CD4-positive, alpha-beta T cell treated with Interleukin-2 at 100 ng/mL for 4 hours (primary cell): ENCODE results near the gene ZNF423.

Source experiments
- DNase-seq: peaks from one replicate; pipeline ENCODE4 v3.0.0-alpha.2; 2020; ENCODE audit warnings: low spot score

ZNF423 gene

DNA sequence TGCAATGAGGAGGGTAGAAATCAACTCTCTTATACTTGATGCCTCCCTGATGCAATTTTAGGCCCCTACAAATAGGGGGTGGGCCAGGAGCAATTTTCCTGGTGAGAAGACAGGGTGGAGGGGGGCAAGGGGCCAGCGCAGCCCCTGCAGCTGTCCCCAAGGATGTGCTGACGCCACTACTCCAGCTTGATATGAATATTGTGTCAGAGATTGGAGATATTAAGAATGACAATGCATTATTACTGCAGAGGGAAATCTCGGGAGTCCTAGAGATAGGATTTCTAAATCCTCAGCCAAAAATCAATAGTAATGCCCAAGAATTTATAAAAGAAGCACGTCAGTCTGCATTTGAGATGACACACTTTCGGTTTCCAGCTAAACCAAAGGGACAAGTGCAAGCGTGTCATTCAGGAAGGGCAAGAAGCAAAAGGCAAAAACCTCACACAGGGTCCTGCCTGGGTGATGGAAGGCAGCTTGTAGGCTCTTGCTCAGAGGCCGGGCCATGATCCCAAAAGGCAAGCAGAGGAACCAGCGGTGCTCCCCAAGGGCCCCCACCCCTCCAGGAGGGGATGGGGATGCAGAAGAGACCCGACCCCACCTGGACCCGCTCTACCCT, 303.5 kb downstream of the ZNF423 start:
- DNase-seq: no peak

DNA sequence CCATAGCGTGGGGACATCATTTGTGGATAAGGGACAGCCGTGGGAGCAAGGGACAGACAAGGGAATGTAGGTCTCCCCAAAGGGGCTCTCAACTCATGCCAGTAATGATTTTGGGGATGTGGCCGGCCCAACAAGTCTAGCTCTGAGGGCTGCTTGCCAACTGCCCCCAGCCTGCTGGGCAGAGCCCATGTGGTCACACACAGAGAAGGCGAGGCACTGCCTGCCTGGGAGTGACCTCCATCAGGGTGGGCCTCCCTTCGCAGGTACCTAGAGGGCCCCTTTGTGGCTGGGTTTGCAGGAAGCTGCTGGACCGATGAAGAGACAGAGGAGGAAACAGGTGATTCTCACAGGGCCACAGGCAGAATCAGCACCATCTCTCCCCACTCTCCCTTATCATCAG, 305.2 kb downstream of the ZNF423 start:
- DNase-seq: no peak

DNA sequence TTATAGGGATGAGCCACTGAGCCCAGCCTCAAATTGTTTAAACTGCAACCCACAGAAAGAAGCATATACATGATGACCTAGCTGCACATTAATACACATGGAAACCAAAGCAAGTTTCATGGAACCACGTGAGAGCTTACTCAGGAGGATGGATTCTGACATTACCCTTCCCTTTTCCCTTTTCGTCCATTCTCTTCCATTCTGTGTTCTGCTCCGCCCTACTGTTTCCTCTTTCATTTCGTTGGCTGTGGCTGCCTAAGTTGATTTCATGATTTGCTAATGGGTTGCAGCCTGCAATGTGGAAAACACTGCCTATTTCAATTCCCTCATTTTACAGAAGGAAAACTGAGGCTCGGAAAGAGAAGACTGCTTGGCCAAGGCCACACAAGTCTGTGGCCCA, 305.8 kb downstream of the ZNF423 start:
- no peak for DNase-seq

DNA sequence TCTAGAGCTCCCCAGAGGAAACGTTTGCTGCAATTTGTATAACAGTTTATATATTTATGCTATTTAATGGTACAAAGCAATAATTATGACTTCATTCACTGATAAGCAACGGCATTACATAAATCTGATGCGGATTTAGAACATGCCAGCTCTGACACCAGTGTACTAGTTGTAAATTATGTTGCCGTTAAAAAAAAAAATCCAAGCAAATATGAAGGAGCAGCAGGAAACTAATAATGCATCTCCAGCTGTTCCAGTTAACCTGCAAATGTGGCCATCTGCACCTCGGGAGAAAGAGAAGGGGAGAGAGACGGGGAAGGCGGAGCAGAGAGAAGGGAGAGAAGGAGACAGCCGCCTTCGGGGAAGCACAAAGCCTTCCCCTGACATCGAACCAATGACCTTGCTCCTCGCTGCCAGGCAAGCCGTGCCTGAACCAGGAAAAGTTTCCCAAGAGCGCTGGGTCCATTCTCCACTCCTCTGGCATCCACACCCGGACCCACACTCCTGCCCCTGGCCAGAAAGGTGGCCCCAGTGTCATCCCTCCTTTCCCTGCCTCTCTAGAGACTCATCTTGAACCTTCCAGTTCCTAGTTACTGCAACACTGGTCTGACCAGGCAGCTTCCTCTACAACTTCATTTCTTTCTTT, 307.5 kb downstream of the ZNF423 start:
- no peak for DNase-seq

DNA sequence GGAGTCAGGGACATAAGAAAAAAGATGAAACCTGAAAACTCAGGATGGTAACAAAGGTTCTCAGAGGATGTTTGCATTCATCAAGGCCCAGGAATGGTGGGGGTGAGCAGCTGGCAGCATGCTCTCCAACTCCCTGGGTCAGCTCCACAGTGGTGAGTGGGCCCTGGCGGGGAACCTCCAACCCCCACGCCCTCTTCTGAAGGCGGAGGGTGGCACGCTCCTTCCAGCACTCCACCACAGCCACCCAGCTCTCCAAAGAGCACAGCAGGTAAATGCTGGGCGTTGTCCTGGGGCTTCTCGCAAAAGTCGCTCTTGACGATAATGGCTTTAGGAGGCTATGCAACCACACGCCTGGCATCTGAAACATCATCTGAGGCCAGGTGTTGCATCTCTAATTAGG, 308.5 kb downstream of the ZNF423 start:
- DNase-seq: no peak

DNA sequence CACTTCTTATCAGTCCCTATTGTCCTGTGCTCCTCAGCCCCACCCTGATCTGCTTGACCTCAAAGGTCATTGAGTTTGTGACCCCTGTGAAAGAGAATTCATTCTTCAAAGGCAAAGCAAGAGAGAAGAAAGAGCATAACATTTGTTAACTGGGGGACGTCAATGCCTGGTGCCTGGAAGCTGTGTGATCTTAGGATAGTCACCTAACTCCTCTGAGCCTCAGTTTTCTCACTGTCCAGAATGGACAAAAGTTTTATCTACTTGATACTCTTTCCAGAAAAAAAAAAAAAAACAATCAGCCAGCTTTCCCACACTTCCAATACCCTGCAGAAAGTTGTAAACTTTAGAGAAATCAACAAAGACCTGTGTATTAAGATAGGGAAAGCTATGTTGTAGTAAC, 309.2 kb downstream of the ZNF423 start:
- no peak for DNase-seq

DNA sequence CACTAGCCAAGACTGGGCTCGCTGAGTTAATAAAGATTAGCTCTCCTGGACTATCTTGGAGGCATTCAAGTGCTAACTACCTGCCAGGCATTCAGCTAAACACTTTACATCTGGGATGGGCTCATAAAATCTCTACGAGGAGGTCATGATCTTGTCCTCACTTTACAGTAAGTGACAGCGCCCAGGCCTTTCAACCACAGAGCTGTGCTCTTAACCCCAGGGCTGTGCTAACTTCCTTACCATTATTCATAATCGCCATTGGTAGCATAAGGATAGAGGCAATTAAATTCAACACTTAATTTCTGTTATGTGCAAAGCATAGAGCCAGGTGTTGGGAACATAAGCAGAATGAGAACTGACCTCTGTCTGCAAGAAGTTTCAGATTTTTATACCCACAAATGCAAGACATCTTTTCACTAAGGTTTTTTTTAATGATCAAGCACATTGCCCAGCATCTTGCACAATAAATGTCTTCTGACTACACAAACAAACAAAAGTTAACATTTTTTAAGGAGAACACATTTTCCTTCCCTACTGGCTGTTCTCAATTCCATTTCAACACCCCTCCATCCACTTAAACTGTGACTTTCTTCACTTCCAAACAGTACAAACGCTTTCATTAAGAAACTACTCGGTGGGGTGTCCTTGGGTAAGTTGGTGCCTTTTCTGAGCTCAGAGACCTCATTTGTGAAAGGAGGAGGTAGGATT, 310.0 kb downstream of the ZNF423 start:
- no peak for DNase-seq

DNA sequence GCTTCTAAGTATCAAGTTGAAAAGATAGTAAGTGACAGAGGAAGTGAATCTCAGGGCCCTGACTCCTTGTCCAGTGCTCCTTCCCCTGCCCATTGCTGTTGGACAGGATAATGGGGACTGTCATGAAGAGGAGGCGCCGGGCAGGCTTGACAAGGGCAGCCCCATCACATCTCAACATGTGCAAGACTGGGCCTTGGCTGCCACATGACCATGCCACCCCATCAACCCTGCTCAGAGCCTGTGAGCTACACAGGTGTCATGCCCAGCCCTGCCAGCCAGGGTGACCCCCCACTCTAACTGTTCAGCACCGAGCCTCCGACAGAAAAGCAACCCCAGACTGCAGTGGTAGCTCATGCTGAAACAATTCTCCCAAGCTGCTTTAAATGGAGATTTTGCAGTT, 310.7 kb downstream of the ZNF423 start:
- DNase-seq: no peak

DNA sequence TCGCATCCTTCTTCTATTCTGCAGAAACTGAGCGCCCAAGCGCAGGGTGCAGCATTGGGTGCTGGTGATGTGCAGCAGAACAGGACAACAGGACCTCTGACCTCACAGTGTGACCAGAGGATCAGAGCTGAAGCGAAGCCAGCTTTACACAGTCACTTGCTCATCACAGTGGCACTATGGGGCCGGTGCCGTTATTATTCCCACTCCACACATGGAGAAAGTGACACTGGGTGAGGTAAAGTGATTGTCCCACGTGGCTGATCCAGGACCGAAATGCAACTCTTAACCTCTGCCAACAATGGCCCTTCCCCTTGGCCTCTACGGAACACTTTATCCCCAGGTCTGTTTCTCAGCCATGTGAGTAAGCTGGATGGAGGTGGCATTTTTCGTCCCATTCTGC, 311.1 kb downstream of the ZNF423 start:
- no peak for DNase-seq

DNA sequence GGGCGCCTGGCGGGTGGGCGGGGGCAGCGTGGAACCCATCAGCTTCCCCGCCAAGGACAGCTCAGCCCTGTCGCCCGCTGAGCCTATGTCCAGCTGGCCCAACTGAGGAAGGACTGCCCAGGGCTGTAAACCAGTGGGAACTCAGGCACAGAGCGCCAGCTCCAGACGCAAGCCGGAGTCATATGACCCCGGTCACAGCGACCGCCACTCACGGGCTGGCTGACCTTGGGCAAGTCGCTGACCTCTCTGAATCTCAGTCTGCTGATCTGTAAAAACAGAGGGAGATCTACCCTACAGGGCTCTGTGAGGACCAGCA, 312.3 kb downstream of the ZNF423 start:
- DNase-seq: no peak

DNA sequence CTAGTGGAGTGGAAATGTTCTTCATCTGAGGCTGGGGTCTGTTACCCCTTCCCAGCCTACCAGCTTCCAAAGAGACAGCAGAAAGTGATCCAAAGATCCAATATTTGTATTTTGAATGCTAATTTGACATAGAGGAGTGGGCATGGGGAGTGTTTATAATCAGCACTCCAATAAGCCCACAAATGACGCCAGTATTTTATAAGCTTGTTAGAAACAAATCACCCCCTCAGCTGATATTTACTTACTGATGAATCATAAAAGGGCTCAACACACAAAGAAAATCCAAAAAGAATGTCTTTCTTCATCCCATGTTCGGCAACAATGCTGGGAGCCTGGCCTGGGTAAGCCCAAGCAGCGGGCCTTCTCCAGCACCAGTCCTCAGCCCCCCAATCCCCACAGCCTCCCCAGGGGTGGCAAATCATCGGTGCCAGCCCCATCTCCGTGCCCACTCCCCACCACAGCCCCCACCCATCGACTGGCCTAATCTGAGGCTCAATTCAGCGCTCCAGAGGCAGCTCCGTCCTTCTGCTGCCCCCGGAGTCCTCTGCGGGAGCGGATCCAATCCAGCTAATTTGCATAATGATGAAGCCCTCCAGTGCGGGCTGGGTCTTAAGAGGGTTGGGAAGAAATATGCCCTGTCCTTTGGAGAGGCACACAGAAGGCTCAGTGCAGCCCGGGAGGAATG, 312.8 kb downstream of the ZNF423 start:
- no peak for DNase-seq

DNA sequence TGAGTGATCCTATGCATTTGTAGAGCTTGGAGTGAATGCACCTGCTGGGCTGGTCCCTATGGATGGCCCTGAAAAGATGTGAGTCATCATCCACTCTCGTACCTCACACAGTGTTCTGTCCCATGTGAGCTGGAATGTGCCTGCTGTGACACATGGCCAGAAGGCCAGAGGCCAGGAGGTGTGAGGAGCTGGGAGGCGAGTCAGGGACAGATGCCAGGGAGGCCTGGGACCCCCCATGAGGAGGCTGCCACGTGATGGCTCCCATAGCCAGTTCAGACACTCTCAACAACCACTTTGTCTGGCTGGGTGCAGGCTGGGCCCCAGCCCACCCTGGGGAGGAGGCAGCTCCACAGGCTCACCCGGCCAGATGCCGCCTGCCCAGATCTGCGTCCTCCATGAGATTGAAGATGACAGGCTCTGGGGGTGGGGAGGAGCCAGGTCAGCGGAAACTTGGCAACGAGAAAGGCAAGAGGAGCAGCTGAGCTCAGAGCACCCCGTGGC, 313.5 kb downstream of the ZNF423 start:
- DNase-seq: no peak

DNA sequence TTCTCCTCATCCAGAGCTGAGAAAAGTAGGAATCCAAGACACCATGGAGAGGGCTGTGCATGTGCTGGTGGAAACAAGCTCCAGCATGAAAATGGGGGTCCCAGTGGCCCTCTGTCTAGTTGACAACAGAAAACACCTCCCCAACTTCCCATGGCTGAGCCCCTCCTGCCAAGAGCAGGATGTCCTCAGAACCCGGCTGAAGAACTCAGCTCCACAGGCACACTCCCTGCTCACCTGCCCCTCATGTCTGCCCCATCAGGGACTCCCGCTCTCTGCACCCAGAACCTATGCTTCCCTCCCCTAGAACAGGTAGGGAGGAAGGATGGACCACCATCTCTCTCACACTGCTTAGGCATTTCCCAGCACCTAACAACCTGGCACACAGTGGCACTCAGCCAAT, 315.1 kb downstream of the ZNF423 start:
- DNase-seq: no peak

DNA sequence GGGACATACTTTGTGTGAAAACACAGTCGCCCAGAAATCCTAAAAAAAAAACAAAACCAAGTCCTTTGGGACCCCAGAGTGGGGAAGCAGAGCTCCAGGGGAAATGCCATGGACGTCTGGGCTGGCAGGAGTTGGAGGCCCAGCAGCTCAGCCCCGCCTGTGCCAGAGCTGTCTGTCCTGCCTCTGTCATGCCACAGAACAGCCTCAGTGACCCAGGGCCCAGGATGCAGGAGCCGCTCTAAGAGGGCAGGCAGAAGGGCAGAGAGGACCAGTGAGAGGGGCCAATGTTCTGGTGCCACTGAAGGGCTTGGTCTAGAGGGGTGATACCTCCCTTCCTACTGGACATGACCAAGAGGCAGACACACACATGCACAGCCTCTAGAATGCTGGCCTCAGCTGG, 316.2 kb downstream of the ZNF423 start:
- no peak for DNase-seq

DNA sequence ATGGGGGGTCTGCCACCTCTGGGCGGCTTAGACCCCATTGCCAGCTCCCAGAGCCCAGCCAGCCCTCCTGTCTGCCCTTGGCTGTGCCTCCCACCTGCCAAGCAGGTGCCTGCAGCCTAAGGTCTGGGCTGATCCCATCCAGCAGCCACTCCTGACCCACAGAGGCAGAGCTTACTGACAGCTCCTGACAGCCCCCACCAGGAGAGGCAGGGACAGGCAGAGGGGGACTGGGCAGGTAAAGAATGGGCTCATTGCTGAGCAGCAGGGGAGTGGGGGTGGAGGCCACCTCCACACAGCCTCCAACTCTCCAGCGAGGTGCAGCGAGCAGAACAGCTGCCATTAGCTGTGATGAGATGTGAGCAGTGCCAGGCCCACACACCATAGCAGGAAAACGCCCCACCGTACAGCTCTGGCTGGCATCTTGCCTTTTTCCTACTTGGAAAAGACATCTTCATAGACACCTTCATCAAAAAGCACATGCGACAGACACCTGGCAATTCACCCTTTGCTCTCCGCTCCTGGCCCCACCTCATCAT, 317.9 kb downstream of the ZNF423 start:
- DNase-seq: no peak

DNA sequence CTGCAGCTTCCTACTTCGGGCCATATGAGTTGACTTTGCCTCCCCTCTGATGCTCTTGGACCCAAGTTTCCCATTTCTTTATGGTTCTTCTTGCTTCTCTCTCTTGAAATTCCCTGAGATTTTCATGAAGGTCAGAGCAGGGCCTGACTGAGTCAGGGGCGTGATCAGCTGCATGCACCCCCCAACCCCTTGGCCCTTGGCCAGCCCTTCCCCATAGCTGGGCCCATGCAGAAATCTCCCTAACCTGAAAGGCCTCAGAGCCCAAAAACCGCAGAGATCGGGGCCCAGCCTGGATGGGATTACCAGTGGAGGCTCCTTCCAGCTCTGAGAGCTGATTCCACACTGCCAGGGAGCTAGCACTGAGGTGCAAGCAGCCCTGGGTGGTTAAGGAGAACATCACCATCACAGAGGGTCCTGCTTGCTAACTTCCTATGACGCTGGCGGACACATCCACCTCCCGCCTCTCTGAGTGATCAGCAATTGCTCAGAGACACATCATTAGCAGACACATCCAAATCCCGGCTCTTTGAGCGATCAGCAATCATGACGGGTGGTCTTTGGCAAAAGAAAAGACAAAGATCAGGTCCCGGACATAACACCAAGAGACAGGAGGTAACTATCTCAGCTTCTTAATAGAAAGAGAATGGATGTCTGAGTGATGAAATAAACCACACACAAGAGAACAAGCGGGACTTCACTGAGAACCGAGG, 320.9 kb downstream of the ZNF423 start:
- no peak for DNase-seq

DNA sequence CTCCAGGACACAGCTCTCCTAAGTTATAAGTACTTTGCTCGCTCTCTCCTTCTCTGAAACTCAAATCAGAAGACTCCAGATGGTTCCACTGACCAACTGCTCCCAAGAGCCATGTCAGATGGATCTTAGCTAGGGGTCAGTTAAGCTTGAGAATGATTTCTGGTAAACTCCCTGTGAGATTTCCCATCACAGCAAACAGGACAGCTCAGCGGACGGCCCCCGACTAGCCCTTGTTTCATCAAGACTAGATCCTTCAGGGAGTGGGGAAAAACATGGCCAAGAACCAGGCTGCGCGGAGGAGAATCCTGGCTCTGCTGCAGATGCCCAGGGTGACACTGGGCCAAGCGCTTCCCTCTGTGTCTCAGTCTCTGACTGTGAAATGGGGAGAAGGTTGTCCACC, 322.5 kb downstream of the ZNF423 start:
- DNase-seq: no peak

DNA sequence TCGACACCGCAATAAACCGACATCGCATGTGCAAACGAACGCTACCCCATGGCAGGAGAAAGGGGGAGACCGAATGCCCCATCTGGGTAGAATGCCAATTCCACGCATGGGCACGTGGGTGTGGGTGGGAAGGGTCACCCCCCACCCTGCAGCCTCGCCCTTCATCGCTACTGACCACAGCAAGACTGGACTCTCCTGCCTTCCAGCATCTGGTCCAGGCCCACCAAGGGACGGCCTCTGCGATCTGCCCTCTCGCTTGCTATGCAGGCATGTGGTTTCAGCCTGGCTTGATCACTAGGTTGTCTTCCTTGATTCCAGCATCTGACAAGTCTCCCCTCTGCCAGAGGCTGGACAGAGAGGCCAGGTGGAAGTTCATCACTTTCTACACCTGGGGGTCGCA, 323.0 kb downstream of the ZNF423 start:
- DNase-seq: no peak

DNA sequence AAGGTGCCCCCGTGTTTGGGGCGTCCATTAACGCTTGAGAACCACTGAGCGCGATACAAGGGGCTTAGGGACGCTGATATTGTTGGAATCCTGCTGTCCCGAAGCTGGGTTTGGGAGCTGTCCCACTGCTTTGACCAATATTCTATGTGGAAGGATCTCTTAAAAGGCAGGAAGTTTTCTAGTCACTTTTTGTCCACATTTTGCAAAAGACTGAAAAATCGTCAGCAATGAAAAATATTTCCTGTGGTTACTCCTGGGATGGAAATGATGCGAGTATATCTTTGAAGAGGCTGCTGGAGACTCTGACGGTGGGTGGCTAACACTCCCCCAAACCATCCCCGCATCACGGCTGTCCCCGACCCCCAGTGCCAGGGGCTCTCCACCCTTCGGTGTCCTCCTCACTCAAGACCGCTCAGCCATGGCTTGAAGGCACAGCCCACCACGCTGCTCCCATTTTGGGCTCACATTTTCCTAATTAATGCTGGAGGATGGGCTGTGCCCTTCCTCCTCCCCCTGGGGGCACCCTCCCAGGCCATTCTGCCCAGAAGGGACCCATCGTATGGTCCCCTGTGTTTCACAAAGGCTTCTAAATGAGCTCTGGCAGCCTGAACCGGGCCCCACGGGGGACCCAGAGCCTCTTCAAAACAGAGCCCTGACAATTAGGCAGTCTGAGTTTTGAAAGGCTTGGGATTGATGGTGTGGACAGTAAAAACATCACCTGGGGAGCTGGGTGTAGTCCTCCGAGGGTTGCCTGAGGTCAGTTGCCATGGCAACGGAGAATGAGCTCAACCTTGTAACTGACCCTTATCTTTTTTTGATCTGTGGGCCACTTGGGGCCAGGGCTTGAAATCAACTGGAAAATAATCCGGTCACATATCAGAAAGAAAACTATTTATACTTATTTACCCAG, 323.7 kb downstream of the ZNF423 start:
- no peak for DNase-seq

DNA sequence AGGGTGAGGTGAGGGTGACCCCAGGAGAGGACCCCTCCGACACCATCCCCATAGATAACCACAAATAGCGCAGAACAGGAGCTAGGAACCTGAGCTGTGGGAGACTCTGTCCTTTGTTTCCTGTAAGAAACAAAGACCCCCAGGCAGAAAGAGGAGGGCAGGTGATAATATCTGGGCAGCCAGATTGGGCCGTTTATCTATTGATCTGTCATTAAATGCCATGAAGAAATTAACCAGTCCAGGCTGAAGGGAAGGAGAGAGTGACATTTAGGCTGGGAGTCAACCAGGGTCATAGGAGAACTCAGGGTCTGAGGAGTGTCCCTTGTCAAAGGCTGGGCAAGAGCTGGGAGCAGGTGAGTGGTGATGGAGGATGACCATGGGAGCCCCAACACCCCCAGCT, 324.5 kb downstream of the ZNF423 start:
- no peak for DNase-seq

DNA sequence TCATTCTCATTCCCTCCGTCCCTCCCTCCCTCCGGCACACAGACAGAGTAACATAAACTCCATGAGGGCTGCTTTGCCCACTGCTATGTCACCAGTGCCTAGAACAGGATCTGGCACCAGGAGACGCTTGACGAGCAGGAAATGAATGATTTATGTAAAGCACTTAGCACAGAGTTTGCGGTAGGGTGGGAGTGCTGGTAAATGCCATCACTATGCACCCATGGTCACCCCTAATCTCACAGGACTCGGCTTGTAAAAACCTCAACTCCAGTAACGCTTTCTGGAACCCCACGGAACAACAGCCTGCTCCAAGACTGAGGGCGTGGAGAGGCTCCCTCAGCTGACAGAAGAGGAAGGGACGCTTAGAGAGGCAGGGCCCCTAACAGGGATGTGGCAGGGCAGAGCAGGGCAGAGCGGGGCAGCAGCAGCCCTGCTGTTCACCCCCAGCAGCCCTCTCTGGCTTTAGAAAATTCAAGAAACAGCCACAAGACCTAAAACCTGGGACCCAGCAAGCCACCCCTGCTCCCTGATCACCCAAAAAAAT, 325.4 kb downstream of the ZNF423 start:
- no peak for DNase-seq
